HUES6 (cell line): ENCODE results near the gene CNR1.

Experiments
- H3K27ac ChIP-seq: 2 replicates; pipeline ENCODE4 v1.7.0; 2013; ENCODE audit warnings: low read depth, mild to moderate bottlenecking, low read length, inconsistent platforms
- H3K27me3 ChIP-seq: 2 replicates; pipeline ENCODE4 v1.6.1; 2013; ENCODE audit warnings: low read length; ENCODE audit not compliant: control insufficient read depth, insufficient read depth
- H3K36me3 ChIP-seq: 2 replicates; pipeline ENCODE4 v1.6.1; 2013; ENCODE audit warnings: low read length; ENCODE audit not compliant: control insufficient read depth, insufficient read depth
- H3K4me1 ChIP-seq: 2 replicates; pipeline ENCODE4 v1.6.1; 2013; ENCODE audit warnings: low read length; ENCODE audit not compliant: control insufficient read depth, insufficient read depth
- H3K4me3 ChIP-seq: 2 replicates; pipeline ENCODE4 v1.5.1; 2013; ENCODE audit warnings: low read depth, low read length
- H3K9ac ChIP-seq: one replicate; pipeline ENCODE4 v1.6.1; 2013; ENCODE audit warnings: mild to moderate bottlenecking, low read length
- H3K9me3 ChIP-seq: 2 replicates; pipeline ENCODE4 v1.6.1; 2013; ENCODE audit warnings: low read depth, low read length; ENCODE audit not compliant: control insufficient read depth, insufficient read depth

The CNR1 gene

GRCh38 chr6:88143421-88144157 lies 22.6 kb downstream of the CNR1 start:
- Histone ChIP-seq H3K4me3 (no peak overlapping the region), H3K9ac (no peak overlapping the region), H3K9me3 (no peaks in the 10 kb centered on the region), H3K4me1 (peaks cover 4% of the 10 kb centered on the region; the same call in 1 of the 2 replicates), H3K27me3 (no peaks in the 10 kb centered on the region), H3K27ac (no peak overlapping the region), H3K36me3 (no peaks in the 10 kb centered on the region)

GRCh38 chr6:88142297-88142668 lies 23.9 kb downstream of the CNR1 start:
- no peaks in the 10 kb centered on the region for H3K27me3 ChIP-seq
- no peaks in the 10 kb centered on the region for H3K9me3 ChIP-seq
- no peak overlapping the region for H3K27ac ChIP-seq
- H3K4me3 ChIP-seq, result no peak overlapping the region
- H3K9ac ChIP-seq, result no peak overlapping the region
- no peaks in the 10 kb centered on the region for H3K36me3 ChIP-seq
- peaks cover 4% of the 10 kb centered on the region; the same call in 1 of the 2 replicates for H3K4me1 ChIP-seq

- Histone ChIP-seq H3K4me3 (no peak overlapping the region), H3K9ac (no peak overlapping the region), H3K9me3 (no peaks in the 10 kb centered on the region), H3K36me3 (no peaks in the 10 kb centered on the region), H3K4me1 (peaks cover 4% of the 10 kb centered on the region; the same call in 1 of the 2 replicates), H3K27me3 (no peaks in the 10 kb centered on the region), H3K27ac (no peak overlapping the region)
Observed at GRCh38 chr6:88141561-88142296, 24.4 kb downstream of the CNR1 start.

GRCh38 chr6:88137915-88138314 lies 28.2 kb downstream of the CNR1 start:
- Histone ChIP-seq H3K4me3 (no peak overlapping the region), H3K4me1 (peaks cover 4% of the 10 kb centered on the region; the same call in 1 of the 2 replicates), H3K36me3 (no peaks in the 10 kb centered on the region), H3K9ac (no peak overlapping the region), H3K27ac (no peak overlapping the region), H3K9me3 (no peaks in the 10 kb centered on the region), H3K27me3 (no peaks in the 10 kb centered on the region)

GRCh38 chr6:88135578-88136114 lies 30.5 kb downstream of the CNR1 start:
- Histone ChIP-seq H3K4me3 (no peak overlapping the region), H3K27ac (no peak overlapping the region), H3K9ac (no peak overlapping the region), H3K36me3 (no peaks in the 10 kb centered on the region), H3K27me3 (no peaks in the 10 kb centered on the region), H3K4me1 (no peaks in the 10 kb centered on the region; the same call in 1 of the 2 replicates), H3K9me3 (no peaks in the 10 kb centered on the region)

GRCh38 chr6:88134575-88134974 lies 31.6 kb downstream of the CNR1 start:
- Histone ChIP-seq H3K9ac (no peak overlapping the region), H3K4me1 (no peaks in the 10 kb centered on the region), H3K9me3 (no peaks in the 10 kb centered on the region), H3K4me3 (no peak overlapping the region), H3K27ac (no peak overlapping the region), H3K27me3 (no peaks in the 10 kb centered on the region), H3K36me3 (no peaks in the 10 kb centered on the region)

GRCh38 chr6:88133718-88134117 lies 32.4 kb downstream of the CNR1 start:
- H3K4me3 ChIP-seq, result no peak overlapping the region
- no peaks in the 10 kb centered on the region for H3K9me3 ChIP-seq
- no peaks in the 10 kb centered on the region for H3K36me3 ChIP-seq
- no peak overlapping the region for H3K9ac ChIP-seq
- no peaks in the 10 kb centered on the region for H3K27me3 ChIP-seq
- no peak overlapping the region for H3K27ac ChIP-seq
- peaks cover 2% of the 10 kb centered on the region; the same call in 1 of the 2 replicates for H3K4me1 ChIP-seq

GRCh38 chr6:88124925-88125557 lies 41.1 kb downstream of the CNR1 start:
- peaks cover 25% of the 10 kb centered on the region for H3K9me3 ChIP-seq
- H3K4me3 ChIP-seq, result no peak overlapping the region
- H3K9ac ChIP-seq, result no peak overlapping the region
- H3K27ac ChIP-seq, result no peak overlapping the region
- peaks cover 9% of the 10 kb centered on the region for H3K4me1 ChIP-seq
- H3K27me3 ChIP-seq, result no peaks in the 10 kb centered on the region
- no peaks in the 10 kb centered on the region for H3K36me3 ChIP-seq

- Histone ChIP-seq H3K9me3 (peaks cover 19% of the 10 kb centered on the region), H3K27ac (no peak overlapping the region), H3K9ac (no peak overlapping the region), H3K4me3 (no peak overlapping the region), H3K27me3 (no peaks in the 10 kb centered on the region), H3K36me3 (no peaks in the 10 kb centered on the region), H3K4me1 (no peaks in the 10 kb centered on the region)
Observed at GRCh38 chr6:88120635-88121034, 45.5 kb downstream of the CNR1 start.

GRCh38 chr6:88119769-88120168 lies 46.4 kb downstream of the CNR1 start:
- no peaks in the 10 kb centered on the region for H3K27me3 ChIP-seq
- no peak overlapping the region for H3K27ac ChIP-seq
- no peaks in the 10 kb centered on the region for H3K36me3 ChIP-seq
- no peak overlapping the region for H3K4me3 ChIP-seq
- H3K4me1 ChIP-seq, result peaks cover 2% of the 10 kb centered on the region; the same call in 1 of the 2 replicates
- peaks cover 11% of the 10 kb centered on the region for H3K9me3 ChIP-seq
- no peak overlapping the region for H3K9ac ChIP-seq

GRCh38 chr6:88116276-88116675 lies 49.9 kb downstream of the CNR1 start:
- Histone ChIP-seq H3K4me1 (peaks cover 2% of the 10 kb centered on the region; the same call in 1 of the 2 replicates), H3K36me3 (no peaks in the 10 kb centered on the region), H3K27ac (no peak overlapping the region), H3K27me3 (no peaks in the 10 kb centered on the region), H3K4me3 (no peak overlapping the region), H3K9ac (no peak overlapping the region), H3K9me3 (no peaks in the 10 kb centered on the region)
